ENCODE data around the gene POU6F1.

Gene POU6F1

DNA sequence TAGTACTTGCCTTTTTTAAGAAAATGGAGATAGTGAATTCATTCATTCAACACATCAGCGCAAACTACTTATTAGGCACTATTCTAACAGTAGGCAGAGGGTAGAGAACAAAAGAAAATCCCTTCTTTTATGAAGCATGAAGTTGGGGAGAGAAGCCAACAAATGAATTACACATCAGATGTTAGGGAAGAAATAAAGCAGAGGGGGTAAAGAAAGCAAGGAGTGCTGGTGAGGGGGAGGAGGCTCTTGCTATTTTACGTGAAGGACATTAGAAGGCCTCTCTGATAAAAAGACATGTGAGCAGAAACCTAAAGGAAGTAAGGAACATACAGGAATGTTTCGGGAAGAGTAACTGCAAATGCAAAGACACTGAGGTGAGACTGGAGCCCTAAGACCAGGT, 67.1 kb downstream of the POU6F1 start:
- Histone ChIP-seq H3K36me3 (replicated peaks; ENCODE audit: low read depth, low read length) (peaks cover 2% of the 10 kb centered on the region), H3K27me3 (ENCODE audit: low read depth, low read length) (no peaks in the 10 kb centered on the region), H3K9ac (ENCODE audit: low read length) (no peak overlapping the region), H2AFZ (ENCODE audit: low read depth, low read length) (no peak overlapping the region), H3K27ac (ENCODE audit: low read length) (no peak overlapping the region), H3K4me1 (ENCODE audit: low read length) (no peaks in the 10 kb centered on the region), H3K9me3 (ENCODE audit: insufficient read depth, low read length) (no peaks in the 10 kb centered on the region), H4K20me1 (ENCODE audit: insufficient read depth, low read length) (peaks cover 14% of the 10 kb centered on the region), H3K79me2 (ENCODE audit: low read length) (peaks cover 18% of the 10 kb centered on the region), H3K4me2 (ENCODE audit: low read length) (no peak overlapping the region), H3K4me3 (ENCODE audit: low read length) (no peak overlapping the region)
- TF ChIP-seq CTCF (IDR thresholded peaks at IDR 0.05; ENCODE audit: low read depth, low read length) (no peak), EZH2phosphoT487 (IDR thresholded peaks at IDR 0.05; ENCODE audit: low read depth) (no peak)

- Histone ChIP-seq H4K20me1 (ENCODE audit: insufficient read depth, low read length) (peaks cover 13% of the 10 kb centered on the region), H3K9me3 (ENCODE audit: insufficient read depth, low read length) (no peaks in the 10 kb centered on the region), H3K27ac (ENCODE audit: low read length) (no peak overlapping the region), H2AFZ (ENCODE audit: low read depth, low read length) (no peak overlapping the region), H3K27me3 (ENCODE audit: low read depth, low read length) (no peaks in the 10 kb centered on the region), H3K4me1 (ENCODE audit: low read length) (no peaks in the 10 kb centered on the region), H3K4me2 (ENCODE audit: low read length) (no peak overlapping the region), H3K4me3 (ENCODE audit: low read length) (no peak overlapping the region), H3K79me2 (ENCODE audit: low read length) (peaks cover 9% of the 10 kb centered on the region), H3K36me3 (replicated peaks; ENCODE audit: low read depth, low read length) (no peaks in the 10 kb centered on the region), H3K9ac (ENCODE audit: low read length) (no peak overlapping the region)
- TF ChIP-seq CTCF (IDR thresholded peaks at IDR 0.05; ENCODE audit: low read depth, low read length) (no peak), EZH2phosphoT487 (IDR thresholded peaks at IDR 0.05; ENCODE audit: low read depth) (no peak)
Observed at GRCh38 chr12:51147309-51147708, 70.6 kb downstream of the POU6F1 start.

DNA sequence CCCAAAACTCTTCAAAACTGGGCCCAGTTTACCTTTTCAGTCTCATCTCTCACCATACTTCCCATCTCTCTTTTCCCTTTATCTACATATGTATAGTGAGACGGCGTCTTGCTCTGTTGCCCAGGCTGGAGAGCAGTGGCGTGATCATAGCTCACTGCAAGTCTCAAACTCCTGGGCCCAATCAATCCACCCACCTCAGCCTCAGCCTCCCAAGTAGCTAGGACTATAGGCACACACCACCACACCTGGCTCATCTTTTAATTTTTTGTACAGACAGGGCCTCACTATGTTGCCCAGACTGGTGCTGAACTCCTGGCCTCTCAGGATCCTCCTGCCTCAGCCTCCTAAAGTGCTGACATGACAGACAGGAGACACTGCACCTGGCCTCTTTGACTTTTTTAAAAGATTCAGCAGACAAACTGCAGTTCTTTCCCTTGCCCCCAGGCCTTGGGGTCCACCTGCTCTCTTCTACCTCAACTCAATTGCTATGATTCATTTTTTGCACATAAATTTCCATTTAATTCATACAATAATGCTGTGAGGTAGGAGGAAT, 78.5 kb downstream of the POU6F1 start:
- H3K9me3 ChIP-seq (ENCODE audit: insufficient read depth, low read length), result no peaks in the 10 kb centered on the region
- no peak overlapping the region for H3K4me3 ChIP-seq (ENCODE audit: low read length)
- no peak overlapping the region for H3K27ac ChIP-seq (ENCODE audit: low read length)
- H3K4me1 ChIP-seq (ENCODE audit: low read length), result no peaks in the 10 kb centered on the region
- H4K20me1 ChIP-seq (ENCODE audit: insufficient read depth, low read length), result no peaks in the 10 kb centered on the region
- H3K9ac ChIP-seq (ENCODE audit: low read length), result no peak overlapping the region
- H3K79me2 ChIP-seq (ENCODE audit: low read length), result peaks cover 6% of the 10 kb centered on the region
- TF ChIP-seq EZH2phosphoT487 (IDR thresholded peaks at IDR 0.05; ENCODE audit: low read depth), result no peak
- no peak for TF ChIP-seq CTCF (IDR thresholded peaks at IDR 0.05; ENCODE audit: low read depth, low read length)
- no peaks in the 10 kb centered on the region for H3K27me3 ChIP-seq (ENCODE audit: low read depth, low read length)
- no peak overlapping the region for H2AFZ ChIP-seq (ENCODE audit: low read depth, low read length)
- H3K4me2 ChIP-seq (ENCODE audit: low read length), result no peak overlapping the region
- H3K36me3 ChIP-seq (replicated peaks; ENCODE audit: low read depth, low read length), result peaks cover 4% of the 10 kb centered on the region
